ENCODE measurements around the gene FANCD2OS. TPM values are rescaled to one million over a fixed set of nuclear protein-coding genes. Genes with fewer than 3 reads are reported as not detected.

The FANCD2OS gene
- total RNA-seq (not detected), polyA plus RNA-seq (not detected), total RNA-seq (0 reads per million in 6 experiments)

- H3K4me3 Mint-ChIP-seq: no peak within 1 kb of the TSS
- no peak for ATAC-seq
- no peaks in the 10 kb centered on the region for H3K4me1 Mint-ChIP-seq
- POLR2A ChIA-PET: no interaction called here
- no peak within 1 kb of the TSS for H3K27ac Mint-ChIP-seq
- DNase-seq: no peak
- peaks cover 0 to 4% (median 2%) of the 10 kb centered on the region in 5 donors for H3K27me3 Mint-ChIP-seq
- no peaks in the 10 kb centered on the region for H3K9me3 Mint-ChIP-seq
- H3K36me3 Mint-ChIP-seq: no peaks in the 10 kb centered on the region
Observed at GRCh38 chr3:10108091-10108490, at the start of gene FANCD2OS. FANCD2OS (minus strand) TSS chr3:10108255; CDS start chr3:10104774, 3,481 bp downstream.

GRCh38 chr3:10157031-10157430 lies 49.0 kb upstream of the FANCD2OS start:
- POLR2A ChIA-PET: no interaction called here
- Mint-ChIP-seq H3K4me3 (no peak overlapping the region), H3K36me3 (peaks cover 0 to 21% (median 0%) of the 10 kb centered on the region in 3 donors), H3K4me1 (no peaks in the 10 kb centered on the region), H3K27me3 (no peaks in the 10 kb centered on the region), H3K9me3 (no peaks in the 10 kb centered on the region), H3K27ac (no peak overlapping the region)
- no peak for ATAC-seq
- no peak for DNase-seq

GRCh38 chr3:10155658-10156057 lies 47.6 kb upstream of the FANCD2OS start:
- H3K27me3 Mint-ChIP-seq: no peaks in the 10 kb centered on the region
- no peak for DNase-seq
- no peaks in the 10 kb centered on the region for H3K9me3 Mint-ChIP-seq
- no peak for ATAC-seq
- peaks cover 0 to 34% (median 3%) of the 10 kb centered on the region in 3 donors for H3K36me3 Mint-ChIP-seq
- H3K27ac Mint-ChIP-seq: peak overlapping the region in 5 of 10 donors; percentile 2 to 73 (median 48)
- no peak overlapping the region for H3K4me3 Mint-ChIP-seq
- H3K4me1 Mint-ChIP-seq: no peaks in the 10 kb centered on the region
- POLR2A ChIA-PET: no interaction called here

- ATAC-seq (no peak), DNase-seq (no peak)
- Mint-ChIP-seq H3K4me3 (no peak overlapping the region), H3K4me1 (peaks cover 0 to 2% (median 0%) of the 10 kb centered on the region in 4 donors), H3K36me3 (peaks cover 0 to 40% (median 9%) of the 10 kb centered on the region in 3 donors), H3K9me3 (no peaks in the 10 kb centered on the region), H3K27ac (peak overlapping the region in 4 of 10 donors; percentile 48 to 60 (median 50)), H3K27me3 (no peaks in the 10 kb centered on the region)
- POLR2A ChIA-PET: no interaction called here
Observed at GRCh38 chr3:10155123-10155472, 47.0 kb upstream of the FANCD2OS start.

GRCh38 chr3:10154335-10155122 lies 46.5 kb upstream of the FANCD2OS start:
- DNase-seq: no peak
- H3K36me3 Mint-ChIP-seq: peaks cover 0 to 46% (median 14%) of the 10 kb centered on the region in 3 donors
- no peaks in the 10 kb centered on the region for H3K9me3 Mint-ChIP-seq
- H3K4me3 Mint-ChIP-seq: no peak overlapping the region
- H3K27me3 Mint-ChIP-seq: no peaks in the 10 kb centered on the region
- peaks cover 0 to 6% (median 1%) of the 10 kb centered on the region in 4 donors for H3K4me1 Mint-ChIP-seq
- POLR2A ChIA-PET: interaction anchor here (0.6 to 1.0 kb wide), 2 partner anchors 20 to 39 kb away, joined by 3 to 4 read pairs; no protein-coding TSS in a partner anchor
- H3K27ac Mint-ChIP-seq: peak overlapping the region in 7 of 10 donors; percentile 18 to 60 (median 48)
- peak in 1 of 2 donors; percentile 30 for ATAC-seq

- Mint-ChIP-seq H3K27me3 (no peaks in the 10 kb centered on the region), H3K36me3 (peaks cover 0 to 76% (median 14%) of the 10 kb centered on the region in 3 donors)
- POLR2A ChIA-PET: interaction anchor here (0.6 to 1.7 kb wide), 2 partner anchors 9 to 34 kb away, joined by 3 to 6 read pairs; partner anchors contain the start of gene VHL
Observed at GRCh38 chr3:10150987-10151386, 42.9 kb upstream of the FANCD2OS start.

GRCh38 chr3:10149226-10149625 lies 41.2 kb upstream of the FANCD2OS start:
- Mint-ChIP-seq H3K36me3 (peaks cover 0 to 85% (median 14%) of the 10 kb centered on the region in 3 donors), H3K27ac (peak overlapping the region in 5 of 10 donors; percentile 15 to 78 (median 38)), H3K9me3 (no peaks in the 10 kb centered on the region), H3K4me3 (peak overlapping the region in 1 of 10 donors; percentile 24), H3K4me1 (peaks cover 9 to 36% (median 31%) of the 10 kb centered on the region in 4 donors), H3K27me3 (no peaks in the 10 kb centered on the region)
- ATAC-seq (no peak), DNase-seq (no peak)
- POLR2A ChIA-PET: interaction anchor here (0.7 kb wide), 1 partner anchor 14 kb away, joined by 3 read pairs; no protein-coding TSS in a partner anchor

More at GRCh38 chr3:10150987-10151386, 42.9 kb upstream of the FANCD2OS start:
- H3K4me1 Mint-ChIP-seq: peaks cover 4 to 23% (median 20%) of the 10 kb centered on the region in 4 donors
- no peak for ATAC-seq
- DNase-seq: no peak
- no peak overlapping the region for H3K4me3 Mint-ChIP-seq
- H3K9me3 Mint-ChIP-seq: no peaks in the 10 kb centered on the region
- H3K27ac Mint-ChIP-seq: no peak overlapping the region

GRCh38 chr3:10145685-10146084 lies 37.6 kb upstream of the FANCD2OS start:
- Mint-ChIP-seq H3K27ac (peak overlapping the region in 9 of 10 donors; percentile 14 to 81 (median 56)), H3K36me3 (peaks cover 0 to 56% (median 11%) of the 10 kb centered on the region in 3 donors), H3K27me3 (no peaks in the 10 kb centered on the region), H3K4me1 (peaks cover 15 to 61% (median 48%) of the 10 kb centered on the region in 4 donors), H3K4me3 (peak overlapping the region; percentile 43 to 93 (median 70)), H3K9me3 (no peaks in the 10 kb centered on the region)
- POLR2A ChIA-PET: interaction anchor here (0.6 to 1.6 kb wide), 3 partner anchors 54 to 793 kb away, joined by 3 to 7 read pairs (median 3); no protein-coding TSS in a partner anchor
- no peak for ATAC-seq
- no peak for DNase-seq

- no peaks in the 10 kb centered on the region for H3K27me3 Mint-ChIP-seq
- DNase-seq (no peak), ATAC-seq (no peak)
- H3K4me3 Mint-ChIP-seq: peak overlapping the region; percentile 83 to 94 (median 92)
- H3K27ac Mint-ChIP-seq: peak overlapping the region; percentile 82 to 98 (median 94)
- peaks cover 15 to 51% (median 38%) of the 10 kb centered on the region in 4 donors for H3K4me1 Mint-ChIP-seq
- POLR2A ChIA-PET: interaction anchor here (0.6 to 3.5 kb wide), 12 partner anchors 9 to 759 kb away, joined by 3 to 44 read pairs (median 6); partner anchors contain the start of genes CRELD1 and TATDN2
- no peaks in the 10 kb centered on the region for H3K9me3 Mint-ChIP-seq
- H3K36me3 Mint-ChIP-seq: peaks cover 0 to 30% (median 0%) of the 10 kb centered on the region in 3 donors
Observed at GRCh38 chr3:10142707-10143560, 34.9 kb upstream of the FANCD2OS start.

GRCh38 chr3:10140996-10141546 lies 33.0 kb upstream of the FANCD2OS start:
- Mint-ChIP-seq H3K27me3 (no peaks in the 10 kb centered on the region), H3K4me3 (peak overlapping the region; percentile 83 to 94 (median 92)), H3K4me1 (peaks cover 11 to 40% (median 29%) of the 10 kb centered on the region in 4 donors), H3K9me3 (no peaks in the 10 kb centered on the region), H3K36me3 (peaks cover 0 to 14% (median 0%) of the 10 kb centered on the region in 3 donors), H3K27ac (peak overlapping the region; percentile 82 to 98 (median 94))
- POLR2A ChIA-PET: interaction anchor here (0.6 to 3.5 kb wide), 17 partner anchors 11 to 492 kb away, joined by 3 to 44 read pairs (median 5); partner anchors contain the start of genes CRELD1, FANCD2, MTMR14 and TATDN2
- ATAC-seq (no peak), DNase-seq (no peak)

- Mint-ChIP-seq H3K9me3 (no peaks in the 10 kb centered on the region), H3K27me3 (no peaks in the 10 kb centered on the region), H3K4me1 (peaks cover 0 to 6% (median 2%) of the 10 kb centered on the region in 4 donors), H3K4me3 (no peak overlapping the region), H3K27ac (no peak overlapping the region), H3K36me3 (no peaks in the 10 kb centered on the region)
- no peak for DNase-seq
- POLR2A ChIA-PET: no interaction called here
- ATAC-seq: no peak
Observed at GRCh38 chr3:10137178-10137577, 29.1 kb upstream of the FANCD2OS start.

Data from naive thymus-derived CD8-positive, alpha-beta T cell (primary cell).